ENCODE results near the gene MPP3.

GRCh38 chr17:43813386-43813785 is 19.6 kb downstream of the MPP3 start:
- TF ChIP-seq, protein P1, sequence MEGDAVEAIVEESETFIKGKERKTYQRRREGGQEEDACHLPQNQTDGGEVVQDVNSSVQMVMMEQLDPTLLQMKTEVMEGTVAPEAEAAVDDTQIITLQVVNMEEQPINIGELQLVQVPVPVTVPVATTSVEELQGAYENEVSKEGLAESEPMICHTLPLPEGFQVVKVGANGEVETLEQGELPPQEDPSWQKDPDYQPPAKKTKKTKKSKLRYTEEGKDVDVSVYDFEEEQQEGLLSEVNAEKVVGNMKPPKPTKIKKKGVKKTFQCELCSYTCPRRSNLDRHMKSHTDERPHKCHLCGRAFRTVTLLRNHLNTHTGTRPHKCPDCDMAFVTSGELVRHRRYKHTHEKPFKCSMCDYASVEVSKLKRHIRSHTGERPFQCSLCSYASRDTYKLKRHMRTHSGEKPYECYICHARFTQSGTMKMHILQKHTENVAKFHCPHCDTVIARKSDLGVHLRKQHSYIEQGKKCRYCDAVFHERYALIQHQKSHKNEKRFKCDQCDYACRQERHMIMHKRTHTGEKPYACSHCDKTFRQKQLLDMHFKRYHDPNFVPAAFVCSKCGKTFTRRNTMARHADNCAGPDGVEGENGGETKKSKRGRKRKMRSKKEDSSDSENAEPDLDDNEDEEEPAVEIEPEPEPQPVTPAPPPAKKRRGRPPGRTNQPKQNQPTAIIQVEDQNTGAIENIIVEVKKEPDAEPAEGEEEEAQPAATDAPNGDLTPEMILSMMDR (IDR thresholded peaks at IDR 0.05) = no peak
- TF ChIP-seq POLR2A (IDR thresholded peaks at IDR 0.05) = no peak
- TF ChIP-seq EP300 (IDR thresholded peaks at IDR 0.05; ENCODE audit: low read depth) = no peak
